Body of pancreas (tissue), 4 donors: Measurements from ENCODE around the gene EXOC3.

ENCODE experiments used
- POLR2A ChIP-seq, 3 donors: fragments of 450-650 bp; IDR thresholded peaks; one replicate each; pipeline ENCODE4 v1.6.1; 2016; ENCODE audit warnings: antibody characterized with exemption in 3 of 3, mild to moderate bottlenecking in 2 of 3
- TF ChIP-seq, protein P1 (sequence below), 7 experiments: fragments of 450-650 bp in 4 of 7; fragments of 200-600 bp in 3 of 7; sonication (generic) in 3 of 7; IDR thresholded peaks; one replicate each; pipeline ENCODE4 v1.5.1; 2016 to 2019; ENCODE audit warnings: antibody characterized with exemption in 7 of 7

DNA sequence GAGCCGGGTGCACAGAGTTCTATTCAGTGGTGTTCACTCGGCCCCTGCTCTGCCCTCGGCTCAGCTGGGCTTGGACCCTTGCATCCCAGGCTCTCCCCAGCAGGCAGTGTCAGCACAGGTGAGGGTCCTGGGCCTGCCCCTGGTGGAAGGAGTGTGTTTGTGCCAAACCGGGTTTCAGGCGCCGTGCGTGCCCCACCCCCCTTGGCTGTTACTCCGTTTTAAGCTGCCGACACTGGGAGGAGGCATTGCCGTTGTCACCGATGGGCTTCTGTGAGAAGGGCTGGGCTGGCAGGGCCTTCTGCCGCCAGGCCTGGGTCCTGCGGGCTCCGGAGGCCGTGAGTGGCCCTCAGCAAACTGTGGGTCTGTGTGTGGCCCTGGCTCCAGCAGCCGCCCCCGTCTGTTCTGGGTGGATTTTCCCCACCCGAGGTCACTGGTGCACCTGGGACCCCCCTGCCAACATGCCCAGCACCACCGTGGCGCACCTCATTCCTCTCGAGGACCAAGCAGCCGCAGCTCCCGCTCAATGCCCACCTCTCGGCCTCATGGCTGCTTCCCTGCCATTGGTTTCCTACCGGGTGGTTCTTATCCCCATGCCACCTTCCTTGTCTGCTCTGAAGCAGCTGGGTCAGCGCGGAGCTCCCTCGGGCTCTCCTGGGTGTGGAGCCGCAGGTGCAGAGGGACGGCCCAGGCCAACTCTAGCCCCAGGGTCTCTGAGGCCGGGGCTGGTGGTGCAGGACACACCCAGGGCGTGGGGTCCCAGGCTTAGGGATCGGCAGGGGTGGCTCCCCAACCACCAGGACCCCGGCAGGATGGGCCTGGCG lies 44.3 kb upstream of the EXOC3 start:
- TF ChIP-seq, protein P1, sequence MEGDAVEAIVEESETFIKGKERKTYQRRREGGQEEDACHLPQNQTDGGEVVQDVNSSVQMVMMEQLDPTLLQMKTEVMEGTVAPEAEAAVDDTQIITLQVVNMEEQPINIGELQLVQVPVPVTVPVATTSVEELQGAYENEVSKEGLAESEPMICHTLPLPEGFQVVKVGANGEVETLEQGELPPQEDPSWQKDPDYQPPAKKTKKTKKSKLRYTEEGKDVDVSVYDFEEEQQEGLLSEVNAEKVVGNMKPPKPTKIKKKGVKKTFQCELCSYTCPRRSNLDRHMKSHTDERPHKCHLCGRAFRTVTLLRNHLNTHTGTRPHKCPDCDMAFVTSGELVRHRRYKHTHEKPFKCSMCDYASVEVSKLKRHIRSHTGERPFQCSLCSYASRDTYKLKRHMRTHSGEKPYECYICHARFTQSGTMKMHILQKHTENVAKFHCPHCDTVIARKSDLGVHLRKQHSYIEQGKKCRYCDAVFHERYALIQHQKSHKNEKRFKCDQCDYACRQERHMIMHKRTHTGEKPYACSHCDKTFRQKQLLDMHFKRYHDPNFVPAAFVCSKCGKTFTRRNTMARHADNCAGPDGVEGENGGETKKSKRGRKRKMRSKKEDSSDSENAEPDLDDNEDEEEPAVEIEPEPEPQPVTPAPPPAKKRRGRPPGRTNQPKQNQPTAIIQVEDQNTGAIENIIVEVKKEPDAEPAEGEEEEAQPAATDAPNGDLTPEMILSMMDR (IDR thresholded peaks at IDR 0.05): no peak
- TF ChIP-seq POLR2A (IDR thresholded peaks at IDR 0.05): no peak
